Kidney (tissue), 22 donors: ENCODE data around the gene OSGEPL1. TPM values are rescaled to one million over a fixed set of nuclear protein-coding genes. Genes with fewer than 3 reads are reported as not detected.

Experiments used
- DNase-seq, 5 donors: peaks; one replicate each; pipeline ENCODE4 v3.0.0-alpha.2; 2013 to 2020
- FAIRE-seq: peaks from 2 replicates; lab custom pipeline; 2012; peaks lifted over from hg19 to GRCh38; lab: Jason Lieb, UNC
- H3K27ac ChIP-seq, 2 donors: one replicate each; pipeline ENCODE4 v1.7.0; 2013; ENCODE audit warnings: low read depth in 2 of 2, low read length in 2 of 2, inconsistent platforms in 1 of 2
- H3K27me3 ChIP-seq: one replicate; pipeline ENCODE4 v1.7.1; 2013; ENCODE audit warnings: low read length, inconsistent platforms; ENCODE audit not compliant: control insufficient read depth, insufficient read depth
- H3K36me3 ChIP-seq, 3 donors: one replicate each; pipeline versions ENCODE4 v1.7.0 to v1.7.1; 2013; ENCODE audit warnings: low read length in 3 of 3, control low read depth in 1 of 3, inconsistent platforms in 1 of 3; ENCODE audit not compliant: insufficient read depth in 3 of 3, control insufficient read depth in 2 of 3
- H3K4me1 ChIP-seq, 3 donors: one replicate each; pipeline versions ENCODE4 v1.7.0 to v1.7.1; 2013; ENCODE audit warnings: low read length in 3 of 3, inconsistent platforms in 1 of 3, low read depth in 1 of 3; ENCODE audit not compliant: control insufficient read depth in 2 of 3, insufficient read depth in 2 of 3
- H3K4me3 ChIP-seq, 3 donors: one replicate each; pipeline versions ENCODE4 v1.7.0 to v1.8.1; 2013; ENCODE audit warnings: low read length in 3 of 3, control low read depth in 1 of 3, inconsistent platforms in 1 of 3
- H3K9ac ChIP-seq, 3 donors: one replicate each; pipeline versions ENCODE4 v1.7.0 to v1.7.1; 2013; ENCODE audit warnings: low read length in 3 of 3, control low read depth in 1 of 3, inconsistent platforms in 1 of 3
- H3K9me3 ChIP-seq, 3 donors: one replicate each; pipeline versions ENCODE4 v1.7.0 to v1.7.1; 2013; ENCODE audit warnings: low read length in 3 of 3, control low read depth in 1 of 3, inconsistent platforms in 1 of 3; ENCODE audit not compliant: control insufficient read depth in 2 of 3, insufficient read depth in 1 of 3
- intact Hi-C: fragments of 100-400 bp; cut with DNase I; formaldehyde crosslinking; loops from one replicate; pipeline ENCODE4 v1.11.1; 2022
- long read RNA-seq, 10 donors: library from polyadenylated mRNA in 1 of 10; unstranded in 1 of 10; transcript quantifications; one replicate each; pipeline ENCODE4 v2.0.0 and lab custom pipeline, GENCODE V29; 2021 to 2026
- polyA plus RNA-seq: library from polyadenylated mRNA; stranded (reverse); fragments of 350-450 nt; fragmentation: Illumina TruSeq; extraction: RNeasy Lipid Tissue Mini Kit (QIAGEN cat#74804); gene quantifications from one replicate; pipeline ENCODE4 v1.2.3, GENCODE V29; 2014; ENCODE audit warnings: low read depth, low replicate concordance; ENCODE audit not compliant: insufficient read depth
- total RNA-seq: library from RNA; stranded (reverse); fragmentation: NEBNext Ultra II Directional; extraction: Animal tissue kit (Norgen Biotek cat#: 25700); gene quantifications from one replicate; pipeline ENCODE4 v1.2.1, GENCODE V29; 2021
- TF ChIP-seq, protein P1 (sequence below): IDR thresholded peaks from 3 replicates; pipeline ENCODE4 v1.5.1; 2012; ENCODE audit warnings: mild to moderate bottlenecking, moderate library complexity, borderline replicate concordance; ENCODE audit not compliant: insufficient read depth; ENCODE audit errors: extremely low read depth
- donor health status: control.
- donor health status: control.
- donor health status: control.
- donor health status: control.
- donor health status: control.
- donor health status: DM: yes; HTN: yes; CAD: no.
- donor health status: Normal renal cell carcinoma (clear cell type).

Gene OSGEPL1, protein sequence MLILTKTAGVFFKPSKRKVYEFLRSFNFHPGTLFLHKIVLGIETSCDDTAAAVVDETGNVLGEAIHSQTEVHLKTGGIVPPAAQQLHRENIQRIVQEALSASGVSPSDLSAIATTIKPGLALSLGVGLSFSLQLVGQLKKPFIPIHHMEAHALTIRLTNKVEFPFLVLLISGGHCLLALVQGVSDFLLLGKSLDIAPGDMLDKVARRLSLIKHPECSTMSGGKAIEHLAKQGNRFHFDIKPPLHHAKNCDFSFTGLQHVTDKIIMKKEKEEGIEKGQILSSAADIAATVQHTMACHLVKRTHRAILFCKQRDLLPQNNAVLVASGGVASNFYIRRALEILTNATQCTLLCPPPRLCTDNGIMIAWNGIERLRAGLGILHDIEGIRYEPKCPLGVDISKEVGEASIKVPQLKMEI
- 6.7 TPM for total RNA-seq
- polyA plus RNA-seq, result 8.0 TPM
- long read RNA-seq, donor 1, partial matches to known transcripts, result 7 of 9 reads
- long read RNA-seq, donor 1, other reads (novel, unspliced or antisense), result 0 of 9 reads
- long read RNA-seq, donor 2, partial matches to known transcripts, result 0 of 2 reads
- long read RNA-seq, donor 2, other reads (novel, unspliced or antisense), result 0 of 2 reads
- long read RNA-seq, donor 3, partial matches to known transcripts, result 7 of 8 reads
- long read RNA-seq, donor 3, other reads (novel, unspliced or antisense), result 0 of 8 reads
- long read RNA-seq, donor 4, partial matches to known transcripts, result 7 of 9 reads
- long read RNA-seq, donor 4, other reads (novel, unspliced or antisense), result 0 of 9 reads
- long read RNA-seq, donor 5, partial matches to known transcripts, result 0 of 1 reads
- long read RNA-seq, donor 5, other reads (novel, unspliced or antisense), result 0 of 1 reads
- long read RNA-seq, donor 6, partial matches to known transcripts, result 5 of 7 reads
- long read RNA-seq, donor 6, other reads (novel, unspliced or antisense), result 0 of 7 reads
- long read RNA-seq, donor 7, partial matches to known transcripts, result 1 of 4 reads
- long read RNA-seq, donor 7, other reads (novel, unspliced or antisense), result 2 of 4 reads
- long read RNA-seq, donor 8, partial matches to known transcripts, result 0 of 1 reads
- long read RNA-seq, donor 8, other reads (novel, unspliced or antisense), result 0 of 1 reads
- long read RNA-seq, donor 9, result 0 reads
- long read RNA-seq, donor 10, partial matches to known transcripts, result 0 of 1 reads
- long read RNA-seq, donor 10, other reads (novel, unspliced or antisense), result 0 of 1 reads

DNA sequence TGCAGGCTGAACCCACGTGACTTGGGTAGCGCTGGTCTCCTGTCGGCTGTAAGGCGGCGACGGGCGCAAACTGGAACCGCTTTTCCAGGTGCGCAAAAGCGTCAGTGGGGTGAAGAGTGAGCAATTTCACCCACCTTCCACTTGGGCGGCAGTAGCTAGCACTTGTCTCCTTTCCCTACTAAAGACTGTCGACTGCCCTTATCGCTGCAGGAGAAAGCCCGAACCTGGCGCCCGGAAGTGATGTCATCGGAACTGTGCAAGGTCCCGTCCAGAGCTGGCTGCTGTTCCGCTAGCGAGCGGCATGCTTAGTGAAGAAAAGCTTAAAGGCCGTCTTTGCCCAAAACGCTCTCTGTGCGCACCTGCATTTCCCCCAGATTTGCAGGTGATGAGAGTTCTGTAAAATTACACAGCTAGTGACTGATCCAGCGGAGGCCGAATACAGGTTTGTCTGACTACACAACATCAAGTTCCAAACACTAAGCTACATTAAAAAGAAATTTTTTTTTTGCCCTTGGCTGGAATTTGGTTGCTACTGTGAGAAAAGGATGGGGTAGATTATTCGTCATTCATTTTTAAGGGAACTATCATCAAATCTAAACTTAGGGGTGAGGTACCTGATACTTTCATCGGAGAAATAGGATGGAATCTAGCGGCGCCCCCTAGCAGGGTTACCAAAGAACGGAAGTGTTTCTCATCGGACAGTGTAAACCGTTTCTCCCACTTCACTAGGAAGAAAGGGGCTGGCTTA lies at the start of gene OSGEPL1:
OSGEPL1 (minus strand) TSS at position 242 of the 748 bp plus-strand sequence. CDS start 1,152 bp downstream, outside the sequence.
- Histone ChIP-seq H3K9me3 (no peaks in the 10 kb centered on the region), H3K9ac (peak within 1 kb of the TSS; percentile 74 to 96 (median 88)), H3K4me3 (peak within 1 kb of the TSS; percentile 94 to 99 (median 97)), H3K27me3 (no peaks in the 10 kb centered on the region), H3K4me1 (peaks cover 0 to 5% (median 3%) of the 10 kb centered on the region in 3 donors), H3K36me3 (peaks cover 2 to 6% (median 3%) of the 10 kb centered on the region in 3 donors), H3K27ac (peak within 1 kb of the TSS; percentile 71 to 85)
- TF ChIP-seq, protein P1, sequence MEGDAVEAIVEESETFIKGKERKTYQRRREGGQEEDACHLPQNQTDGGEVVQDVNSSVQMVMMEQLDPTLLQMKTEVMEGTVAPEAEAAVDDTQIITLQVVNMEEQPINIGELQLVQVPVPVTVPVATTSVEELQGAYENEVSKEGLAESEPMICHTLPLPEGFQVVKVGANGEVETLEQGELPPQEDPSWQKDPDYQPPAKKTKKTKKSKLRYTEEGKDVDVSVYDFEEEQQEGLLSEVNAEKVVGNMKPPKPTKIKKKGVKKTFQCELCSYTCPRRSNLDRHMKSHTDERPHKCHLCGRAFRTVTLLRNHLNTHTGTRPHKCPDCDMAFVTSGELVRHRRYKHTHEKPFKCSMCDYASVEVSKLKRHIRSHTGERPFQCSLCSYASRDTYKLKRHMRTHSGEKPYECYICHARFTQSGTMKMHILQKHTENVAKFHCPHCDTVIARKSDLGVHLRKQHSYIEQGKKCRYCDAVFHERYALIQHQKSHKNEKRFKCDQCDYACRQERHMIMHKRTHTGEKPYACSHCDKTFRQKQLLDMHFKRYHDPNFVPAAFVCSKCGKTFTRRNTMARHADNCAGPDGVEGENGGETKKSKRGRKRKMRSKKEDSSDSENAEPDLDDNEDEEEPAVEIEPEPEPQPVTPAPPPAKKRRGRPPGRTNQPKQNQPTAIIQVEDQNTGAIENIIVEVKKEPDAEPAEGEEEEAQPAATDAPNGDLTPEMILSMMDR, result peak; percentile 37
- FAIRE-seq, result no peak
- peak; percentile 95 to 98 (median 96) for DNase-seq
- intact Hi-C loops, result no loop called here

DNA sequence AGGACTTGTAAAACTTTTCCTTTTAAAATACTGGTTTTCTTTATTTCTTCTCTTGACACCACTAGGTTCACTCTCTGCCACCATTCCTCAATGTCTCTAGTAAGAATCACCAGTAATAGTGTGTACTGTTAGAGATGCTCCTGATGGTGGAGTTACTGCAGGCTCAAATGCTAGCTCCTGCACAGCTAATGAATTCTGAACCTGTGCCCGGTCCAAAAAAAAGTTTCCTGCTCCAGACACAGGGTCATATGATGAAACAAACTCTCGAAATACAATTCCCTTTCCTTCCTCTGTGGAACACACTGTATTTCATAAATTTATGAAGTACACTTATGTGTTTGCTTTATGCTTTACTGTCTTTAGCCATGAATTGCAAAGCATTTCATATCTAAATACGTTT lies 40.8 kb upstream of the OSGEPL1 start:
- no peaks in the 10 kb centered on the region for H3K4me1 ChIP-seq
- no peak overlapping the region for H3K9ac ChIP-seq
- H3K36me3 ChIP-seq, result no peaks in the 10 kb centered on the region
- H3K4me3 ChIP-seq, result no peak overlapping the region
- no peaks in the 10 kb centered on the region for H3K9me3 ChIP-seq
- FAIRE-seq, result no peak
- H3K27me3 ChIP-seq, result no peaks in the 10 kb centered on the region
- no peak overlapping the region for H3K27ac ChIP-seq
- no peak for DNase-seq
- TF ChIP-seq, protein P1, result no peak
- intact Hi-C loops, result no loop called here

DNA sequence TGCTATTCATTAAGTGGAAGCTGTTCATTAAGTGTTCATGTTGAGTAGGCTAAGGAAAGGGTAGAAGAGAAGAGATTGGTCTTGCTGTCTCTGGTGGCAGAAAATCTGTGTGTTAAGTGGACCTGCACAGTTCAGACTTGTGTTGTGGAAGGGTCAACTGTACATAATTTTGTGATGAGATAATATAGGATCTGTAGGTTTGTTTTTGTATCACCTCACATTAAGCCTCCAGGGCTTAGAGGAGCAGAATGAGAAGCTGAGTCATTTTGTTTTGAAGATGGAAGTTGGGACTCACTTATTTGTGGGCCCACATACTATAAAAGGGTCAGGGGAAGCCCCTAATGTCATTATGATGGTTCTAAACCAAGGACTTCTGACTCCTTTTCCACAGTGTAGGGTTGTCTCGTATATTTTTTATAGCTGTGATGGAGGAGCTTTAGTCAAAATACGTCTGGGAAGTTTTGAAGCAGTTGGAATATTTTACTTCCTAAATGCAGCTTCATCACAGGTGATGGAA lies 39.9 kb upstream of the OSGEPL1 start:
- Histone ChIP-seq H3K9me3 (no peaks in the 10 kb centered on the region), H3K9ac (no peak overlapping the region), H3K4me3 (no peak overlapping the region), H3K4me1 (no peaks in the 10 kb centered on the region), H3K27ac (no peak overlapping the region), H3K27me3 (no peaks in the 10 kb centered on the region), H3K36me3 (no peaks in the 10 kb centered on the region)
- FAIRE-seq (no peak), DNase-seq (no peak)
- TF ChIP-seq, protein P1, result no peak
- intact Hi-C loops, result no loop called here
